Gastrocnemius medialis (tissue), 4 donors: ENCODE measurements around the gene KRTAP3-1. TPM values are rescaled to one million over a fixed set of nuclear protein-coding genes. Genes with fewer than 3 reads are reported as not detected.
"Not testable (repeated sequence)": the region's sequence is repeated elsewhere in the genome, so short reads cannot be mapped to it uniquely, and the experiment has no call there.

Source experiments
- ATAC-seq, 2 donors: fragments of 150-250 bp; one replicate each; pipeline ENCODE4 v1.9.1; 2016
- DNase-seq, 2 donors: peaks; one replicate each; pipeline ENCODE4 v3.0.0-alpha.2; 2019
- H3K27ac ChIP-seq, 4 donors: fragments of 200-600 bp; sonication (generic); 1 replicate in 1 of 4; 2 replicates in 3 of 4; pipeline ENCODE4 v1.5.1; 2016 to 2018; ENCODE audit warnings: mild to moderate bottlenecking in 2 of 4, moderate library complexity in 1 of 4
- H3K27me3 ChIP-seq, 3 donors: fragments of 200-600 bp; sonication (generic) in 2 of 3; 1 replicate in 1 of 3; 2 replicates in 2 of 3; pipeline versions ENCODE4 v1.5.1 to v1.6.0; 2016 to 2019; ENCODE audit warnings: mild to moderate bottlenecking in 1 of 3, moderate library complexity in 1 of 3
- H3K36me3 ChIP-seq, 2 donors: fragments of 200-600 bp; sonication (generic) in 1 of 2; one replicate each; pipeline ENCODE4 v1.5.1; 2017 to 2018
- H3K4me1 ChIP-seq, 2 donors: fragments of 200-600 bp; sonication (generic) in 1 of 2; one replicate each; pipeline ENCODE4 v1.5.1; 2016 to 2017; ENCODE audit warnings: mild to moderate bottlenecking in 2 of 2
- H3K4me3 ChIP-seq, 4 donors: fragments of 200-600 bp; sonication (generic) in 3 of 4; 1 replicate in 1 of 4; 2 replicates in 3 of 4; pipeline ENCODE4 v1.5.1; 2016 to 2019; ENCODE audit warnings: mild to moderate bottlenecking in 2 of 4
- H3K9me3 ChIP-seq, 3 donors: fragments of 200-600 bp; sonication (generic) in 2 of 3; 1 replicate in 1 of 3; 2 replicates in 2 of 3; pipeline ENCODE4 v1.5.1; 2016 to 2019
- POLR2A ChIP-seq, 2 donors: fragments of 450-650 bp; IDR thresholded peaks; one replicate each; pipeline ENCODE4 v1.6.1; 2017; ENCODE audit warnings: antibody characterized with exemption in 2 of 2, mild to moderate bottlenecking in 2 of 2, moderate library complexity in 2 of 2
- in situ Hi-C, 4 donors: fragments of 200-750 bp; cut with MboI; loops; one replicate each; pipeline versions ENCODE4 v1.15.0 to v1.8.0; 2017; ENCODE audit warnings: low sequenced_read_pairs in 4 of 4
- intact Hi-C: fragments of 100-400 bp; cut with DNase I; formaldehyde crosslinking; loops from one replicate; pipeline ENCODE4 v1.15.1; 2023; ENCODE audit warnings: low total_unique reads
- total RNA-seq, 4 donors: library from RNA; depleted of rRNA; stranded (reverse); fragments of >200 nt; gene quantifications; one replicate each; pipeline versions ENCODE4 v1.1.0 to v1.2.3, GENCODE V29; 2016
- TF ChIP-seq, protein P1 (sequence below), 5 experiments: fragments of 450-650 bp in 3 of 5; fragments of 200-600 bp in 2 of 5; sonication (generic) in 2 of 5; IDR thresholded peaks in 4 of 5; conservative IDR thresholded peaks in 1 of 5; 1 replicate in 4 of 5; 2 replicates in 1 of 5; pipeline ENCODE4 v1.5.1; 2016 to 2019; ENCODE audit warnings: antibody characterized with exemption in 5 of 5, mild to moderate bottlenecking in 3 of 5, moderate library complexity in 3 of 5

Gene KRTAP3-1
- total RNA-seq, 4 donors from 2014 or later, result not detected

GRCh38 chr17:41052566-41052965 is 43.6 kb upstream of the KRTAP3-1 start:
- intact Hi-C loops, result no loop called here
- no peaks in the 10 kb centered on the region for H3K4me1 ChIP-seq
- ATAC-seq (no peak), DNase-seq (no peak)
- no peak overlapping the region for H3K27ac ChIP-seq
- TF ChIP-seq, protein P1, sequence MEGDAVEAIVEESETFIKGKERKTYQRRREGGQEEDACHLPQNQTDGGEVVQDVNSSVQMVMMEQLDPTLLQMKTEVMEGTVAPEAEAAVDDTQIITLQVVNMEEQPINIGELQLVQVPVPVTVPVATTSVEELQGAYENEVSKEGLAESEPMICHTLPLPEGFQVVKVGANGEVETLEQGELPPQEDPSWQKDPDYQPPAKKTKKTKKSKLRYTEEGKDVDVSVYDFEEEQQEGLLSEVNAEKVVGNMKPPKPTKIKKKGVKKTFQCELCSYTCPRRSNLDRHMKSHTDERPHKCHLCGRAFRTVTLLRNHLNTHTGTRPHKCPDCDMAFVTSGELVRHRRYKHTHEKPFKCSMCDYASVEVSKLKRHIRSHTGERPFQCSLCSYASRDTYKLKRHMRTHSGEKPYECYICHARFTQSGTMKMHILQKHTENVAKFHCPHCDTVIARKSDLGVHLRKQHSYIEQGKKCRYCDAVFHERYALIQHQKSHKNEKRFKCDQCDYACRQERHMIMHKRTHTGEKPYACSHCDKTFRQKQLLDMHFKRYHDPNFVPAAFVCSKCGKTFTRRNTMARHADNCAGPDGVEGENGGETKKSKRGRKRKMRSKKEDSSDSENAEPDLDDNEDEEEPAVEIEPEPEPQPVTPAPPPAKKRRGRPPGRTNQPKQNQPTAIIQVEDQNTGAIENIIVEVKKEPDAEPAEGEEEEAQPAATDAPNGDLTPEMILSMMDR (IDR thresholded peaks at IDR 0.05 in 4 of 5, conservative IDR thresholded peaks at IDR 0.05 in 1 of 5), result no peak
- no peak for TF ChIP-seq POLR2A (IDR thresholded peaks at IDR 0.05)
- peaks cover 0 to 5% (median 0%) of the 10 kb centered on the region in 3 donors for H3K9me3 ChIP-seq
- in situ Hi-C loops, result loop anchor here in 1 of 4 donors (25.0 kb wide), 1 partner anchor 90 kb away; the partner anchor contains the start of gene KRT39
- H3K4me3 ChIP-seq, result no peak overlapping the region
- H3K36me3 ChIP-seq, result no peaks in the 10 kb centered on the region
- peaks cover 3 to 28% (median 9%) of the 10 kb centered on the region in 3 donors for H3K27me3 ChIP-seq

DNA sequence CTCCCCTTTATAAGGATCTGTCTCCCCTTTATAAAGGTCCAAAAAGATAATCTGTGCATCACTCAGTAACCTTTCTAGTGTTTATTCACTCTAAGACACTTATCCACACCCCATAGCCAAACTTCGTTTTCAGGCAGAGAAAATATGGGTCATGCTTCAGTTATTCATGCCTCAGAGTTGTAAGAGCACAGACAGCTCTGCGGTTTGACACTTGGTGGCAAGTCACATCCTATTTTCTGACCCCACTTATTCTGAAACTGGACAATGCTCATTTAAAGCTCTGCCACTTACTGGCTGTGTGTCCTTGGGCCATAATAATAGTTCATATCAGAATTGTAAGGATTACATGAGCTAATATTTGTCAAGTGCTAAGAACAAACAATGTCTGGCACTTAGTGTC is 40.2 kb upstream of the KRTAP3-1 start:
- in situ Hi-C loops, result no loop called here
- no peak for TF ChIP-seq POLR2A (IDR thresholded peaks at IDR 0.05)
- TF ChIP-seq, protein P1 (IDR thresholded peaks at IDR 0.05 in 4 of 5, conservative IDR thresholded peaks at IDR 0.05 in 1 of 5), result no peak
- ATAC-seq, result no peak

GRCh38 chr17:41048441-41048840 is 39.5 kb upstream of the KRTAP3-1 start:
- in situ Hi-C loops (no loop called here), intact Hi-C loops (no loop called here)
- Histone ChIP-seq H3K4me3 (no peak overlapping the region), H3K27ac (no peak overlapping the region), H3K9me3 (peaks cover 0 to 4% (median 0%) of the 10 kb centered on the region in 3 donors), H3K36me3 (no peaks in the 10 kb centered on the region), H3K4me1 (no peaks in the 10 kb centered on the region), H3K27me3 (peaks cover 0 to 24% (median 9%) of the 10 kb centered on the region in 3 donors)
- DNase-seq (no peak), ATAC-seq (no peak)
- TF ChIP-seq, protein P1 (IDR thresholded peaks at IDR 0.05 in 4 of 5, conservative IDR thresholded peaks at IDR 0.05 in 1 of 5), result no peak
- no peak for TF ChIP-seq POLR2A (IDR thresholded peaks at IDR 0.05)

More for the DNA sequence above, 40.2 kb upstream of the KRTAP3-1 start:
- Histone ChIP-seq H3K9me3 (peaks cover 0 to 5% (median 0%) of the 10 kb centered on the region in 3 donors), H3K4me3 (no peak overlapping the region), H3K27me3 (peaks cover 0 to 24% (median 9%) of the 10 kb centered on the region in 3 donors), H3K27ac (no peak overlapping the region), H3K4me1 (no peaks in the 10 kb centered on the region), H3K36me3 (no peaks in the 10 kb centered on the region)
- intact Hi-C loops, result no loop called here
- no peak for DNase-seq

DNA sequence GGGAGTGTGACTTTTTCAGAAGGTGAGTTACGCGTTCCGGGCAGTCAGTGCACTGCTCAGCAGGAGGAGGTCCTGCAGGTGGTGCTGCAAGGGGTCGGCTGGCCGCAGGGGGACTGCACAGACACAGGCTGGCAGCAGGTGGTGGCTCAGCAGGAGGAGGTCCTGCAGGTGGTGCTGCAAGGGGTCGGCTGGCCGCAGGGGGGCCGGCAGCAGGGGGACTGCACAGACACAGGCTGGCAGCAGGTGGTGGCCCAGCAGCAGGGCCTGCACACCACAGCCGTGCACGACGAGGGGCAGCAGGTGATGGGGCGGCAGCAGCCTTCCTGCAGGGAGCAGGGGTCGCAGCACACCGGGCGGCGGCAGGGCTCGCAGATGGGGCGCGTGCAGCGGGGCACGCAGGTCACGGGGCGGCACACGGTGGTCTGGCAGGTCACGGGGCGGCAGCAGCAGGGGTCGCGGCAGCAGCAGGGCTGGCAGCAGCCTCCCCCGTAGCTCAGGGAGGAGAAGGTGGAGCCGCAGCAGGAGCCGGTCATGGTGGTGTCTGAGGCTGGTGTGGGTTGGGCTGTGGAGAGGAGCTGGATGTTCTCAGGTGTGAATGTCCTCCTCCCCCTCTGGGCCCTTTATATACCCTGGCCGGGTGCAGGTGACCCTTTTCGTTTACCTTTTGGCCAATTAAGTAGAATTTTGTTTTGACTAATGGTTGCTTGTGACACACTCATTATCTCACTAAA is 38.0 kb upstream of the KRTAP3-1 start, which contains the start of gene KRTAP2-1:
Gene KRTAP2-1 (minus strand): TSS at position 582 of the 731 bp plus-strand sequence. CDS start 49 bp downstream, at position 533.
- H3K4me3 ChIP-seq, H3K36me3 ChIP-seq, ATAC-seq, intact Hi-C loops, H3K9me3 ChIP-seq, H3K27ac ChIP-seq, H3K4me1 ChIP-seq, in situ Hi-C loops, DNase-seq: not testable (repeated sequence)
- peaks cover 3 to 26% (median 9%) of the 10 kb centered on the region in 3 donors for H3K27me3 ChIP-seq

GRCh38 chr17:41042953-41043352 is 34.0 kb upstream of the KRTAP3-1 start:
- no peak overlapping the region for H3K27ac ChIP-seq
- in situ Hi-C loops, result no loop called here
- intact Hi-C loops, result no loop called here
- ATAC-seq (no peak), DNase-seq (no peak)
- no peak for TF ChIP-seq POLR2A (IDR thresholded peaks at IDR 0.05)
- TF ChIP-seq, protein P1 (IDR thresholded peaks at IDR 0.05 in 4 of 5, conservative IDR thresholded peaks at IDR 0.05 in 1 of 5), result no peak
- peaks cover 0 to 12% (median 3%) of the 10 kb centered on the region in 3 donors for H3K27me3 ChIP-seq
- H3K36me3 ChIP-seq, result no peaks in the 10 kb centered on the region
- no peak overlapping the region for H3K4me3 ChIP-seq
- no peaks in the 10 kb centered on the region for H3K4me1 ChIP-seq
- no peaks in the 10 kb centered on the region for H3K9me3 ChIP-seq

- H3K4me3 ChIP-seq, ATAC-seq, H3K27ac ChIP-seq, in situ Hi-C loops, intact Hi-C loops, H3K9me3 ChIP-seq, DNase-seq, H3K36me3 ChIP-seq, H3K4me1 ChIP-seq: not testable (repeated sequence)
- peaks cover 3 to 13% (median 4%) of the 10 kb centered on the region in 3 donors for H3K27me3 ChIP-seq
Observed at GRCh38 chr17:41040783-41041571, 32.0 kb upstream of the KRTAP3-1 start, which contains the start of gene KRTAP1-1. Gene KRTAP1-1 (minus strand): TSS chr17:41041450. CDS start chr17:41041397, 53 bp downstream.
